ENCODE results near the gene KIF27.

DNA sequence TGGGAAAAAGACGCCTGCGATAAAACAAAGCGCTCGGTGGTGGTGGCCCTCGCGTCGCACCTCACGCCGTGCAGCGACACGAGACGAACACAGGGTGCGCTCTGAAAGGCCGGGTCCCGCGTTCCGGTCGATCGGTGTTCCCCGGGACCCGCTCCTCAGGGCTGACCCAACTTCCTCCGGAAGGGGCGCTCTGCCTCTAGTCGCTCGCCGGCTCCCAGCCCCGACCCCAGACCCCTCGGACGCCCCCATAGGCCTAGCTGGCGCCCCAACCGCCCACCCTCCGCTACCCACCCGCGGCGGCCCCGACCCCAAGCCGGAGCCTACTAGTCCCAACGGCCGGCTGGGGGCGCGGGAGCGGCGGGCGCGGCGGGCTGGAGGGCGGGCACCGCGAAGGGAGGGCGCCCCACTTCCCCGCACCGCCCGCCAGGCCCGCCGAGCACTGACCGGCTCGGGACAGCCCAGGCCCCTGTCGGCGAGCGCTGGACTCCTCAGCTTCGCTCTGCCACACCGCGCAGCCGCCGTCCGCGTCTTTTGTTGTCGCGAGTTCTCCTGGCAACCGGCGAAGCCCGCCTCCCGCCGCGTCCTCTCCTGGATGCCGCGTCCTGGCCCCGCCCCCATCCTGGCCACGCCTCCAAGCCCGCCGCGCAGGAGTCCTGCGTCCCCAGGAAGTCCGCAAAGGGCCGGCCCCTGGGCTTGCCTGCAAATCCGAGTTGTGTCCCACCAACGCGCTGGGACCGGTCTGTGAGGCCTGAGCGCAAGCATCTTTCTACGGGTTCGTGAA lies at the start of gene KIF27:
- TF ChIP-seq EZH2 (IDR thresholded peaks at IDR 0.05; ENCODE audit: borderline replicate concordance, low read depth, low read length, poor library complexity, severe bottlenecking) (no peak), CTCF (conservative IDR thresholded peaks at IDR 0.05; ENCODE audit: low read depth, low read length) (peak; percentile 49)

Data from A673 (cell line).